ENCODE measurements around the gene IL1RAPL2. TPM values are rescaled to one million over a fixed set of nuclear protein-coding genes. Genes with fewer than 3 reads are reported as not detected.

Gene IL1RAPL2
- polyA plus RNA-seq, 2 of the 4 experiments (the other 2 are of a cell fraction): not detected

GRCh38 chrX:104852241-104852640 lies 286.2 kb downstream of the IL1RAPL2 start:
- H3K9me3 ChIP-seq: no peaks in the 10 kb centered on the region
- ATAC-seq (no peak), FAIRE-seq (peak; percentile 51), DNase-seq (ENCODE audit: low read depth in 1 of 2, low spot score in 1 of 2) (no peak)
- no peak overlapping the region for H3K27ac ChIP-seq
- H3K4me1 ChIP-seq: no peaks in the 10 kb centered on the region
- ChIA-PET POLR2A (no interaction called here), CTCF (no interaction called here)
- no peak overlapping the region for H3K4me3 ChIP-seq
- WGBS (ENCODE audit: missing lambda C conversion rate): 0% methylated on average over 1 of the region's 1 CpG
- no peak overlapping the region for H3K4me2 ChIP-seq
- no peak for TF ChIP-seq ZSCAN20 (CRISPR knock-in tag; IDR thresholded peaks at IDR 0.05)

GRCh38 chrX:104854188-104854587 lies 288.2 kb downstream of the IL1RAPL2 start:
- POLR2A ChIA-PET: no interaction called here

GRCh38 chrX:104854790-104855340 lies 288.9 kb downstream of the IL1RAPL2 start:
- 1% methylated on average over 3 of the region's 3 CpGs for WGBS (ENCODE audit: missing lambda C conversion rate)
- DNase-seq (ENCODE audit: low read depth in 1 of 2, low spot score in 1 of 2): no peak
- Histone ChIP-seq H3K4me2 (no peak overlapping the region), H3K27ac (no peak overlapping the region), H3K9me3 (no peaks in the 10 kb centered on the region), H3K4me1 (no peaks in the 10 kb centered on the region), H3K4me3 (no peak overlapping the region)
- TF ChIP-seq CHD4 (IDR thresholded peaks at IDR 0.05; ENCODE audit: borderline replicate concordance) (no peak), BHLHE40 (IDR thresholded peaks at IDR 0.05; ENCODE audit: low read depth, low read length) (no peak), RCOR1 (IDR thresholded peaks at IDR 0.05; ENCODE audit: low read depth, low read length) (no peak), HOXB5 (CRISPR knock-in tag; IDR thresholded peaks at IDR 0.05) (no peak), RARB (CRISPR knock-in tag; IDR thresholded peaks at IDR 0.05) (no peak), ZSCAN20 (CRISPR knock-in tag; IDR thresholded peaks at IDR 0.05) (no peak), HOXA7 (CRISPR knock-in tag; IDR thresholded peaks at IDR 0.05) (no peak), JUN (IDR thresholded peaks at IDR 0.05) (no peak), MAZ (IDR thresholded peaks at IDR 0.05; ENCODE audit: borderline replicate concordance, low read depth, low read length) (no peak)
- TF ChIP-seq, protein P1, sequence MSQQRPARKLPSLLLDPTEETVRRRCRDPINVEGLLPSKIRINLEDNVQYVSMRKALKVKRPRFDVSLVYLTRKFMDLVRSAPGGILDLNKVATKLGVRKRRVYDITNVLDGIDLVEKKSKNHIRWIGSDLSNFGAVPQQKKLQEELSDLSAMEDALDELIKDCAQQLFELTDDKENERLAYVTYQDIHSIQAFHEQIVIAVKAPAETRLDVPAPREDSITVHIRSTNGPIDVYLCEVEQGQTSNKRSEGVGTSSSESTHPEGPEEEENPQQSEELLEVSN (IDR thresholded peaks at IDR 0.05; ENCODE audit: borderline replicate concordance, low read depth): no peak
- TF ChIP-seq, protein P2, sequence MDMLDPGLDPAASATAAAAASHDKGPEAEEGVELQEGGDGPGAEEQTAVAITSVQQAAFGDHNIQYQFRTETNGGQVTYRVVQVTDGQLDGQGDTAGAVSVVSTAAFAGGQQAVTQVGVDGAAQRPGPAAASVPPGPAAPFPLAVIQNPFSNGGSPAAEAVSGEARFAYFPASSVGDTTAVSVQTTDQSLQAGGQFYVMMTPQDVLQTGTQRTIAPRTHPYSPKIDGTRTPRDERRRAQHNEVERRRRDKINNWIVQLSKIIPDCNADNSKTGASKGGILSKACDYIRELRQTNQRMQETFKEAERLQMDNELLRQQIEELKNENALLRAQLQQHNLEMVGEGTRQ (IDR thresholded peaks at IDR 0.05): no peak
- no peak for ATAC-seq
- CTCF ChIA-PET: no interaction called here
- POLR2A ChIA-PET: no interaction called here
- no peak for FAIRE-seq

More at GRCh38 chrX:104854188-104854587, 288.2 kb downstream of the IL1RAPL2 start:
- Histone ChIP-seq H3K4me1 (no peaks in the 10 kb centered on the region), H3K9me3 (no peaks in the 10 kb centered on the region), H3K27ac (no peak overlapping the region), H3K4me3 (no peak overlapping the region), H3K4me2 (no peak overlapping the region)
- CTCF ChIA-PET: no interaction called here
- TF ChIP-seq PBX3 (IDR thresholded peaks at IDR 0.05): no peak
- TF ChIP-seq ZC3H11A (IDR thresholded peaks at IDR 0.05): no peak
- no peak for TF ChIP-seq ZFP36 (IDR thresholded peaks at IDR 0.05; ENCODE audit: borderline replicate concordance, partially characterized antibody)
- TF ChIP-seq HOXA7 (CRISPR knock-in tag; IDR thresholded peaks at IDR 0.05): no peak
- TF ChIP-seq CHD4 (IDR thresholded peaks at IDR 0.05; ENCODE audit: borderline replicate concordance): no peak
- TF ChIP-seq PHF8 (IDR thresholded peaks at IDR 0.05; ENCODE audit: borderline replicate concordance, low read depth): no peak
- TF ChIP-seq FOSL2 (IDR thresholded peaks at IDR 0.05): no peak
- 0 out of 2 replicates have a peak, but pooled peaks have one; percentile 6 for TF ChIP-seq FOSL2 (CRISPR knock-in tag; IDR thresholded peaks at IDR 0.05)
- no peak for TF ChIP-seq MAFK (IDR thresholded peaks at IDR 0.05; ENCODE audit: partially characterized antibody)
- TF ChIP-seq ESRRA (IDR thresholded peaks at IDR 0.05; ENCODE audit: borderline replicate concordance, low read length): no peak
- FAIRE-seq: peak; percentile 67
- no peak for DNase-seq (ENCODE audit: low read depth in 1 of 2, low spot score in 1 of 2)
- ATAC-seq: no peak

DNA sequence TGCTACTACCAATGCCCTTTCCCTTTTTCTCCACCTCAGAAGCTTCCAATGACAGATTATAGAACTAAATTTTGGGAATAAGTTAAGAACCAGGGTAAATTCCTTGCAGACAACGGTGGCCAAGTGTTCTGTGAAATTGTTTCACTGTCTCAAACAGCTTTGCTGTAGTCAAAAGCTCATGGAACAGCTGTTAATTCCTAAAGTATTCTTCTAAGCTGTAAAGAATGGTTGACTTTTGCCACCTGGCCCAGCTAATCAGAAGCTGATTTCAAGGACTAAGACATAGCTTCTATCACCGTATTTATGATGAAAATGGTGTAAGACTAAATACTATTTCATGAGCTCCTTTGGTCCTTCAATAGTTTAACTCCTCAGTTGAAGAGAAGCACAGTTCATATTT lies 297.5 kb downstream of the IL1RAPL2 start:
- no peak for DNase-seq (ENCODE audit: low read depth in 1 of 2, low spot score in 1 of 2)
- Histone ChIP-seq H3K4me2 (no peak overlapping the region), H3K4me1 (no peaks in the 10 kb centered on the region), H3K4me3 (no peak overlapping the region), H3K27ac (no peak overlapping the region), H3K9me3 (no peaks in the 10 kb centered on the region)
- no peak for FAIRE-seq
- WGBS (ENCODE audit: missing lambda C conversion rate): 0% methylated on average over 2 of the region's 2 CpGs
- ATAC-seq: no peak
- ChIA-PET CTCF (interaction anchor here (0.6 kb wide), 1 partner anchor 431 kb away, joined by 3 read pairs; no protein-coding TSS in a partner anchor), POLR2A (no interaction called here)
- TF ChIP-seq JUNB (IDR thresholded peaks at IDR 0.05): no peak
- TF ChIP-seq HEYL (CRISPR knock-in tag; IDR thresholded peaks at IDR 0.05): no peak
- TF ChIP-seq, protein P3, sequence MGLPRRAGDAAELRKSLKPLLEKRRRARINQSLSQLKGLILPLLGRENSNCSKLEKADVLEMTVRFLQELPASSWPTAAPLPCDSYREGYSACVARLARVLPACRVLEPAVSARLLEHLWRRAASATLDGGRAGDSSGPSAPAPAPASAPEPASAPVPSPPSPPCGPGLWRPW (IDR thresholded peaks at IDR 0.05): no peak
- TF ChIP-seq ZFP36 (IDR thresholded peaks at IDR 0.05; ENCODE audit: borderline replicate concordance, partially characterized antibody): no peak
- TF ChIP-seq PHF8 (IDR thresholded peaks at IDR 0.05; ENCODE audit: borderline replicate concordance, low read depth): no peak
- no peak for TF ChIP-seq RCOR1 (IDR thresholded peaks at IDR 0.05; ENCODE audit: low read depth, low read length)
- TF ChIP-seq EHMT2 (IDR thresholded peaks at IDR 0.05; ENCODE audit: low read depth): no peak
- TF ChIP-seq CBX2 (IDR thresholded peaks at IDR 0.05; ENCODE audit: borderline replicate concordance, low read depth): no peak
- TF ChIP-seq SMC3 (IDR thresholded peaks at IDR 0.05): no peak
- TF ChIP-seq TP53 (CRISPR knock-in tag; IDR thresholded peaks at IDR 0.05): no peak
- TF ChIP-seq GATA3 (IDR thresholded peaks at IDR 0.05; ENCODE audit: borderline replicate concordance): no peak
- no peak for TF ChIP-seq NPAS2 (CRISPR knock-in tag; IDR thresholded peaks at IDR 0.05; ENCODE audit: borderline replicate concordance)
- TF ChIP-seq HOXB13 (CRISPR knock-in tag; IDR thresholded peaks at IDR 0.05; ENCODE audit: low read depth): no peak
